ENCODE results near the gene SGCA. TPM values are rescaled to one million over a fixed set of nuclear protein-coding genes. Genes with fewer than 3 reads are reported as not detected.

SGCA gene
- total and polyA plus RNA-seq, 2 of the 13 experiments (the other 11 are each of a cell fraction or from before 2014, with no cell fraction given) = not detected

DNA sequence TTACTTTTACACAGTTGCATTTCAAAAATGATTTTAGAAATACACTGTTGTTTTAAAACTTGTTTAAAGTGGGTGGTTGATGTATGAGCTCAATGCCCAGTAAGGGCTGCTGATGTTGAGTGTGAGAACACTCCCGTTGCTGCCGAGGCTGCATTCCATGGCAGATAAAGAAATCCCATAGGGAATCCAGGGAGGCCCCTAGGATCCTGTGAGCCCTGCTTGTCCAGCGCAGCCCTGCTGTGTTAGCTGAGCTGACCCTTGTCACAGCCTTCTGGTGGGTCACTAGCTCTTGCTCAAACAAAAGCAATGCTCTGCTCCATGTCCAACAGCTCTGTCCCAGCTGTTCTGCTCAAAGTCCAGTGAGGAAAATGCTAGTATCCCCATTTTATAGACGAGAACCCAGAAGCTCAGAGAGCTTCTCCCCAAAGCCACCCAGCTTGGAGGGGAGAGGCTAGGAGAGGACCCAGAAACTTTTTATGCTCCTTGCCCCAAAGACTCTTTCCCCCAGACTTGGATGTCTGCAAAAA lies 54.2 kb downstream of the SGCA start (continued):
- TF ChIP-seq SMAD1 (CRISPR knock-in tag; IDR thresholded peaks at IDR 0.05; ENCODE audit: borderline replicate concordance, low read depth) (no peak), ZNF567 (CRISPR knock-in tag; IDR thresholded peaks at IDR 0.05; ENCODE audit: borderline replicate concordance) (no peak), ZBTB3 (CRISPR knock-in tag; IDR thresholded peaks at IDR 0.05; ENCODE audit: borderline replicate concordance, low read depth) (no peak), ZNF75D (CRISPR knock-in tag; IDR thresholded peaks at IDR 0.05; ENCODE audit: borderline replicate concordance) (no peak), BRD4 (CRISPR knock-in tag; IDR thresholded peaks at IDR 0.05) (no peak), SIN3B (IDR thresholded peaks at IDR 0.05; ENCODE audit: low read length) (no peak), RFX3 (CRISPR knock-in tag; IDR thresholded peaks at IDR 0.05) (no peak), SYNCRIP (IDR thresholded peaks at IDR 0.05; ENCODE audit: insufficient read depth, low read depth, low read length) (no peak), NFYB (CRISPR knock-in tag; IDR thresholded peaks at IDR 0.05) (0 out of 2 replicates have a peak, but pooled peaks have one; percentile 17), HOXA9 (CRISPR knock-in tag; IDR thresholded peaks at IDR 0.05; ENCODE audit: borderline replicate concordance) (no peak), RBAK (CRISPR knock-in tag; IDR thresholded peaks at IDR 0.05) (0 out of 2 replicates have a peak, but pooled peaks have one; percentile 28), ZNF282 (IDR thresholded peaks at IDR 0.05; ENCODE audit: partially characterized antibody) (no peak)
- TF ChIP-seq, protein P1, sequence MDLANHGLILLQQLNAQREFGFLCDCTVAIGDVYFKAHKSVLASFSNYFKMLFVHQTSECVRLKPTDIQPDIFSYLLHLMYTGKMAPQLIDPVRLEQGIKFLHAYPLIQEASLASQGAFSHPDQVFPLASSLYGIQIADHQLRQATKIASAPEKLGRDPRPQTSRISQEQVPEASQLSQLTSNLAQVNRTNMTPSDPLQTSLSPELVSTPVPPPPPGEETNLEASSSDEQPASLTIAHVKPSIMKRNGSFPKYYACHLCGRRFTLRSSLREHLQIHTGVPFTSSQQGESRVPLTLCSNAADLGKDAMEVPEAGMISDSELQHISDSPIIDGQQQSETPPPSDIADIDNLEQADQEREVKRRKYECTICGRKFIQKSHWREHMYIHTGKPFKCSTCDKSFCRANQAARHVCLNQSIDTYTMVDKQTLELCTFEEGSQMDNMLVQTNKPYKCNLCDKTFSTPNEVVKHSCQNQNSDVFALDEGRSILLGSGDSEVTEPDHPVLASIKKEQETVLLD (CRISPR knock-in tag; IDR thresholded peaks at IDR 0.05; ENCODE audit: low read depth) = no peak
- TF ChIP-seq, protein P2, sequence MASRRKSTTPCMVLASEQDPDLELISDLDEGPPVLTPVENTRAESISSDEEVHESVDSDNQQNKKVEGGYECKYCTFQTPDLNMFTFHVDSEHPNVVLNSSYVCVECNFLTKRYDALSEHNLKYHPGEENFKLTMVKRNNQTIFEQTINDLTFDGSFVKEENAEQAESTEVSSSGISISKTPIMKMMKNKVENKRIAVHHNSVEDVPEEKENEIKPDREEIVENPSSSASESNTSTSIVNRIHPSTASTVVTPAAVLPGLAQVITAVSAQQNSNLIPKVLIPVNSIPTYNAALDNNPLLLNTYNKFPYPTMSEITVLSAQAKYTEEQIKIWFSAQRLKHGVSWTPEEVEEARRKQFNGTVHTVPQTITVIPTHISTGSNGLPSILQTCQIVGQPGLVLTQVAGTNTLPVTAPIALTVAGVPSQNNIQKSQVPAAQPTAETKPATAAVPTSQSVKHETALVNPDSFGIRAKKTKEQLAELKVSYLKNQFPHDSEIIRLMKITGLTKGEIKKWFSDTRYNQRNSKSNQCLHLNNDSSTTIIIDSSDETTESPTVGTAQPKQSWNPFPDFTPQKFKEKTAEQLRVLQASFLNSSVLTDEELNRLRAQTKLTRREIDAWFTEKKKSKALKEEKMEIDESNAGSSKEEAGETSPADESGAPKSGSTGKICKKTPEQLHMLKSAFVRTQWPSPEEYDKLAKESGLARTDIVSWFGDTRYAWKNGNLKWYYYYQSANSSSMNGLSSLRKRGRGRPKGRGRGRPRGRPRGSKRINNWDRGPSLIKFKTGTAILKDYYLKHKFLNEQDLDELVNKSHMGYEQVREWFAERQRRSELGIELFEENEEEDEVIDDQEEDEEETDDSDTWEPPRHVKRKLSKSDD (CRISPR knock-in tag; IDR thresholded peaks at IDR 0.05; ENCODE audit: low read depth) = no peak
- TF ChIP-seq, protein P3, sequence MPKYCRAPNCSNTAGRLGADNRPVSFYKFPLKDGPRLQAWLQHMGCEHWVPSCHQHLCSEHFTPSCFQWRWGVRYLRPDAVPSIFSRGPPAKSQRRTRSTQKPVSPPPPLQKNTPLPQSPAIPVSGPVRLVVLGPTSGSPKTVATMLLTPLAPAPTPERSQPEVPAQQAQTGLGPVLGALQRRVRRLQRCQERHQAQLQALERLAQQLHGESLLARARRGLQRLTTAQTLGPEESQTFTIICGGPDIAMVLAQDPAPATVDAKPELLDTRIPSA (CRISPR knock-in tag; IDR thresholded peaks at IDR 0.05; ENCODE audit: borderline replicate concordance) = no peak
- TF ChIP-seq, protein P4, sequence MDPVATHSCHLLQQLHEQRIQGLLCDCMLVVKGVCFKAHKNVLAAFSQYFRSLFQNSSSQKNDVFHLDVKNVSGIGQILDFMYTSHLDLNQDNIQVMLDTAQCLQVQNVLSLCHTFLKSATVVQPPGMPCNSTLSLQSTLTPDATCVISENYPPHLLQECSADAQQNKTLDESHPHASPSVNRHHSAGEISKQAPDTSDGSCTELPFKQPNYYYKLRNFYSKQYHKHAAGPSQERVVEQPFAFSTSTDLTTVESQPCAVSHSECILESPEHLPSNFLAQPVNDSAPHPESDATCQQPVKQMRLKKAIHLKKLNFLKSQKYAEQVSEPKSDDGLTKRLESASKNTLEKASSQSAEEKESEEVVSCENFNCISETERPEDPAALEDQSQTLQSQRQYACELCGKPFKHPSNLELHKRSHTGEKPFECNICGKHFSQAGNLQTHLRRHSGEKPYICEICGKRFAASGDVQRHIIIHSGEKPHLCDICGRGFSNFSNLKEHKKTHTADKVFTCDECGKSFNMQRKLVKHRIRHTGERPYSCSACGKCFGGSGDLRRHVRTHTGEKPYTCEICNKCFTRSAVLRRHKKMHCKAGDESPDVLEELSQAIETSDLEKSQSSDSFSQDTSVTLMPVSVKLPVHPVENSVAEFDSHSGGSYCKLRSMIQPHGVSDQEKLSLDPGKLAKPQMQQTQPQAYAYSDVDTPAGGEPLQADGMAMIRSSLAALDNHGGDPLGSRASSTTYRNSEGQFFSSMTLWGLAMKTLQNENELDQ (CRISPR knock-in tag; IDR thresholded peaks at IDR 0.05; ENCODE audit: borderline replicate concordance) = no peak
- TF ChIP-seq, protein P5, sequence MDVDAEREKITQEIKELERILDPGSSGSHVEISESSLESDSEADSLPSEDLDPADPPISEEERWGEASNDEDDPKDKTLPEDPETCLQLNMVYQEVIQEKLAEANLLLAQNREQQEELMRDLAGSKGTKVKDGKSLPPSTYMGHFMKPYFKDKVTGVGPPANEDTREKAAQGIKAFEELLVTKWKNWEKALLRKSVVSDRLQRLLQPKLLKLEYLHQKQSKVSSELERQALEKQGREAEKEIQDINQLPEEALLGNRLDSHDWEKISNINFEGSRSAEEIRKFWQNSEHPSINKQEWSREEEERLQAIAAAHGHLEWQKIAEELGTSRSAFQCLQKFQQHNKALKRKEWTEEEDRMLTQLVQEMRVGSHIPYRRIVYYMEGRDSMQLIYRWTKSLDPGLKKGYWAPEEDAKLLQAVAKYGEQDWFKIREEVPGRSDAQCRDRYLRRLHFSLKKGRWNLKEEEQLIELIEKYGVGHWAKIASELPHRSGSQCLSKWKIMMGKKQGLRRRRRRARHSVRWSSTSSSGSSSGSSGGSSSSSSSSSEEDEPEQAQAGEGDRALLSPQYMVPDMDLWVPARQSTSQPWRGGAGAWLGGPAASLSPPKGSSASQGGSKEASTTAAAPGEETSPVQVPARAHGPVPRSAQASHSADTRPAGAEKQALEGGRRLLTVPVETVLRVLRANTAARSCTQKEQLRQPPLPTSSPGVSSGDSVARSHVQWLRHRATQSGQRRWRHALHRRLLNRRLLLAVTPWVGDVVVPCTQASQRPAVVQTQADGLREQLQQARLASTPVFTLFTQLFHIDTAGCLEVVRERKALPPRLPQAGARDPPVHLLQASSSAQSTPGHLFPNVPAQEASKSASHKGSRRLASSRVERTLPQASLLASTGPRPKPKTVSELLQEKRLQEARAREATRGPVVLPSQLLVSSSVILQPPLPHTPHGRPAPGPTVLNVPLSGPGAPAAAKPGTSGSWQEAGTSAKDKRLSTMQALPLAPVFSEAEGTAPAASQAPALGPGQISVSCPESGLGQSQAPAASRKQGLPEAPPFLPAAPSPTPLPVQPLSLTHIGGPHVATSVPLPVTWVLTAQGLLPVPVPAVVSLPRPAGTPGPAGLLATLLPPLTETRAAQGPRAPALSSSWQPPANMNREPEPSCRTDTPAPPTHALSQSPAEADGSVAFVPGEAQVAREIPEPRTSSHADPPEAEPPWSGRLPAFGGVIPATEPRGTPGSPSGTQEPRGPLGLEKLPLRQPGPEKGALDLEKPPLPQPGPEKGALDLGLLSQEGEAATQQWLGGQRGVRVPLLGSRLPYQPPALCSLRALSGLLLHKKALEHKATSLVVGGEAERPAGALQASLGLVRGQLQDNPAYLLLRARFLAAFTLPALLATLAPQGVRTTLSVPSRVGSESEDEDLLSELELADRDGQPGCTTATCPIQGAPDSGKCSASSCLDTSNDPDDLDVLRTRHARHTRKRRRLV (CRISPR knock-in tag; IDR thresholded peaks at IDR 0.05) = no peak
